GM12872 (cell line): Measurements from ENCODE around the gene DAAM2.

ENCODE experiments used
- TF ChIP-seq, protein P1 (sequence below): IDR thresholded peaks from 3 replicates; pipeline ENCODE4 v1.5.1; 2011; ENCODE audit warnings: low read depth, mild to moderate bottlenecking, low read length, moderate library complexity; ENCODE audit not compliant: insufficient read depth

Gene DAAM2

DNA sequence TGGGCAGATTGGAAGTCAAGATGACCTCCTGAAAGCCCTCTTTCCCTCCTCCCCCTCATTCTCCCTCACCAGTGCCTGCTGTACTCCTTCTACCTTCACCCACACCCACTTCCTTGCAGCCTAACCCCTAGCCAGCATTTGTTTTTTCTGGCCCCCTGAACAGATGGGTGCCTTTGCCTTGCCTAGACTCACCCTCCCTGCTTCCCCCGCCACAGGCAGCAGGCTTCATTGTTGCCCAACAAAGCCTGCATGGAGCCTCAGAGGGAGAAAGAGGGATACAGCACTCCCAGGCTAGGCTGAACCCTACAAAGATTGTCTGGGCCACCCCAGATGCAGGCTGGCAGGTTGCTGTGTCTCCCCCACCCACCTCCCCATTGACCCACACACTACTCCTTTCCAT lies 139.4 kb downstream of the DAAM2 start:
- TF ChIP-seq, protein P1, sequence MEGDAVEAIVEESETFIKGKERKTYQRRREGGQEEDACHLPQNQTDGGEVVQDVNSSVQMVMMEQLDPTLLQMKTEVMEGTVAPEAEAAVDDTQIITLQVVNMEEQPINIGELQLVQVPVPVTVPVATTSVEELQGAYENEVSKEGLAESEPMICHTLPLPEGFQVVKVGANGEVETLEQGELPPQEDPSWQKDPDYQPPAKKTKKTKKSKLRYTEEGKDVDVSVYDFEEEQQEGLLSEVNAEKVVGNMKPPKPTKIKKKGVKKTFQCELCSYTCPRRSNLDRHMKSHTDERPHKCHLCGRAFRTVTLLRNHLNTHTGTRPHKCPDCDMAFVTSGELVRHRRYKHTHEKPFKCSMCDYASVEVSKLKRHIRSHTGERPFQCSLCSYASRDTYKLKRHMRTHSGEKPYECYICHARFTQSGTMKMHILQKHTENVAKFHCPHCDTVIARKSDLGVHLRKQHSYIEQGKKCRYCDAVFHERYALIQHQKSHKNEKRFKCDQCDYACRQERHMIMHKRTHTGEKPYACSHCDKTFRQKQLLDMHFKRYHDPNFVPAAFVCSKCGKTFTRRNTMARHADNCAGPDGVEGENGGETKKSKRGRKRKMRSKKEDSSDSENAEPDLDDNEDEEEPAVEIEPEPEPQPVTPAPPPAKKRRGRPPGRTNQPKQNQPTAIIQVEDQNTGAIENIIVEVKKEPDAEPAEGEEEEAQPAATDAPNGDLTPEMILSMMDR: no peak

DNA sequence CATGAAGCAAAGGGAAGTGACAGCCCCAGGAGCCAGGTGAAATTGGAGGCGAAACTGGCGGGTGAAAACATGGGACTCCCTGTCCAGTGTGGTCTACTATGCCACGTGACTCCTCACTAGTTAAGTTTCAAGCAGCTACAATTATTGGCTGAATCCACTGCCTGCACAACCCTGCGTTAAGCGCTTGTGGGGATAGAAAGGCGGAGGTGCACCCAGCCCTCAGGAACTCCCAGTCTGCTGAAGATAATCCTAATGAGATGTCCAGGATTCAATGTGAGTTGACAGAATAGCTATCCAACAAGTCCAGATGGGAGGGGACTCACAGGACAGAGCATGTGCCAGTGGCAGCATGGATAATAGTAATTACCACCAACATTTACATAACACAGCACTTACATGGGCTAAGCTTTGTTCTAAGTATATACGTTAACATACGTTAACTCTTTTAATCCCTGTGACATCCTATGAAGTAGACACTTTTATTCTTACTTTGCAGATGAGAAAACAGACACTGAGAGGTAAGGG lies 140.3 kb downstream of the DAAM2 start:
- TF ChIP-seq, protein P1: no peak

DNA sequence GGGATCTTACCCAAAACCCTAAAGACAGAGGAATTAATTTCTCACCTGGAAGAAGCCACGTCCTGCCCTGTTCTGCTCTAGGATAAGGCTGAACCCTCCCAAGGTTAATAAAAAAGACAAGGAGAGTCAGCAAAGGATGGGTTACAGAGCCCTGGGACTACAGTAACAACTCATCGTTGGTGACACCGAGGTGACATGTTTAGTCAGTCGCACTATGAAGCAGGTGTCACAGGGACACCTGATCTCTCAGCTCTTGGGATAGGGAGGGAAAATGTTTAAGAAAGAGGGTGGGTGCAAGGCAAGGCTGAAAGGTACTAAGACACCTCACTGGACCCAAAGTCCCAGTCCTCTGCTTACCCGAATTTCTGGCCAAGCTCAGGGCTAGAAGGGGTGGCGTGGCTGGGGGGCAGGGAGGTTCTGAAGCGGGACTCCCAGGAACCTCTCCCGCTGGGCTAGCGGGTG lies 141.5 kb downstream of the DAAM2 start:
- TF ChIP-seq, protein P1: no peak

DNA sequence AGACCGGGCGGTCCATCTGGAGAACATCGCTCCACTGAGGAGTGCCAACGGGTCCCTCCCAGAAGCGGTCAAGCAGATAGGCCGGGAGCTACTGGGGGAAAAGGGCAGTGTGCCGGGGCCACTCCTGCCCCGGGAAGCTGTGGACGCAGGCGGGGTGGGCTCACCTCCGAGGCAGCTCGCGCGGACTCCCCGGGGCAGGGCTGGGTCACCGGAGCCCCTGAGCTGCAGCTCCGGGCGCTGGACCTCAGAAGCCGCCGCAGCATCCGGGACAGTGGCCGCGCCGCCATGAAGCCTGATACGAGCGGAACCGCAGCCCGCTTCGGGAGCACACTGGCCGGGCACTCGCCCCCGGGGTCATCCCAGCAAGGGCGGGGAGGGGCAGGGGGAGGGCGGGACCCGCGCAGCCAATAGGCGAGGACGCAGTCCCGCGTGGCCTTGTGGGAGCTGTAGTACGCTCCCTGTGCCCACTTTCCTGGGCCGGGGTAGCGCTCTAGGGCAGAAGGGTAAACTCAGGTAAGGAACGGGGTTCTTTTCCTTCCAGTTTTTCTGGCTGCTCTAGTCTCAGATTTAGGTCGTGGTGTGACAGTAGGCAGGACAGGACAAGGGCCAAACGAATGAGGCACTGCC lies 142.1 kb downstream of the DAAM2 start, which contains the start of gene MOCS1:
Gene MOCS1, minus strand, starts transcription at position 332 of the 627 bp plus-strand sequence. Its CDS starts 45 bp downstream, at position 287.
- TF ChIP-seq, protein P1: no peak

DNA sequence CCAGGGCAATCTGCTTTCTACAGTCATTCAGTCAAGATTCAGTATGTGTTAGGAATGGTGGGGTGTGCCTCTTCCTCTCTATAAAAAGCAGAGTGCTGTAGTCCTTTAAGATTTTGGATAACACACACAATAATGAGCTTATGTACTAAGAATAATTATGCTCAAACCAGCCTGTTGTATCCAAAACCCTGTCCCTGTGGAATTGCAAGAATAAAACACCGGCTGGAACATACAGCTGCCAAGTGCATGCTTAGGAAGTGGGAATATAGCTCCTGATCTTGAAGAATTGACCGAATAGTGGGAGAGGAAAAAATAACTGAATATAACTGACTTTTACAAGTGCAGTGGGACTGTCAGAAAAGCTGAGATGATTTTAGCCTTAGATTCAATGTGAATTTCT lies 143.1 kb downstream of the DAAM2 start:
- TF ChIP-seq, protein P1: no peak

DNA sequence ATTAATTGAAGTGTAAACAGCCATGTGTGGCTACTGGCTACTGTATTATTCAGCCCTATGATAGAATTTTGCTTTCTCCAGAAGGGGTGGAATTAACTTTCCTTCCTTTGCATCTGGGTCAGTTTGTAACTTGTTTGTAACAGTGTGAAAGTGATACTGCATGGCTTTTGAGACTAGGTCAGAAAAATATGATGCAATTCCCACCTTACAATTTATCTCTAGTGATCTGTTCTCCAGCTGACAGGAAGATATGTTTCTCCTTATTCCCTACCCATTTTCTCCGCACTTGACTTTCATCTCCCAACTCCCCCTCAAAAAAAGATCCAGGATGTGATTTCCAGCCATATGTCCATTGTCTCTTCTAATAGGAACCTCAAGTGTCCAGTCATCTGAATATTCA lies 144.7 kb downstream of the DAAM2 start:
- TF ChIP-seq, protein P1: no peak

DNA sequence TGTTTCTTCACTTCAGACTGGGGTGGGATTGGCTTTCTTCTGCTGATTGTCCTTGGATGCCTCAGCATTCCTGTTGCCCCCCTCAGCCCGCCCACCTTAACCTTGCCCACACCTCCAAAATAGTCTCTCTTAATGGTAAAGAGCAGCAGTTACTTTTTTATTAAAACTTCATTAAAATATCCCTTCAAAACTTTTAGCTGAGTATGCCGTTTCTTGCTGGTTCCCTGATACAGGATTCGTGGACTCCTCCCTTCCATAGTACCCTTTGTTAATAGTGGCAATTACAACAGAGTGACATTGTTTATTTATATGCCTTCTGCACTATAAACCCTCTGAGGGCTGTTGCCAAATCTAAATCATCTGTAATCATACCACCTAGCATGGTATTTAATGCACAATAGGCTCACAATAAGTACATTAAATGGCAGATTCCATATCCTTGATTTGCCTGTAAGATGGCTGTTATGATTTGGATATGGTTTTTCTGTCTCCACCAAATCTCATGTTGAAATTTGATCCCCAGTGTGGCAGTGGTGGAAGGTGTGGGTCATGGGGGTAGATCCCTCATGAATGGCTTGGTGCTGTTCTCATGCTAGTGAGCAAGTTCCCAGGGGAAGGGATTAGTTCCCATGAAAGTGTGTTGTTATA lies 145.6 kb downstream of the DAAM2 start:
- TF ChIP-seq, protein P1: no peak
